Astrocyte (in vitro differentiated cells and primary cell): ENCODE results near the gene EYS.

ENCODE experiments used
- CTCF ChIP-seq: IDR thresholded peaks from 2 replicates; pipeline ENCODE4 v1.5.1; 2011; ENCODE audit warnings: low read depth, mild to moderate bottlenecking, inconsistent platforms, low read length, moderate library complexity; ENCODE audit not compliant: insufficient read depth
- EZH2 ChIP-seq: IDR thresholded peaks from 2 replicates; pipeline ENCODE4 v1.6.1; 2012; ENCODE audit warnings: mild to moderate bottlenecking, low read length, inconsistent platforms; ENCODE audit not compliant: insufficient read depth

- TF ChIP-seq CTCF (no peak), EZH2 (no peak)
Measured at GRCh38 chr6:65045801-65046200, 661.2 kb downstream of the EYS start.
